Measurements from ENCODE around the gene DGKD.

The DGKD gene

DNA sequence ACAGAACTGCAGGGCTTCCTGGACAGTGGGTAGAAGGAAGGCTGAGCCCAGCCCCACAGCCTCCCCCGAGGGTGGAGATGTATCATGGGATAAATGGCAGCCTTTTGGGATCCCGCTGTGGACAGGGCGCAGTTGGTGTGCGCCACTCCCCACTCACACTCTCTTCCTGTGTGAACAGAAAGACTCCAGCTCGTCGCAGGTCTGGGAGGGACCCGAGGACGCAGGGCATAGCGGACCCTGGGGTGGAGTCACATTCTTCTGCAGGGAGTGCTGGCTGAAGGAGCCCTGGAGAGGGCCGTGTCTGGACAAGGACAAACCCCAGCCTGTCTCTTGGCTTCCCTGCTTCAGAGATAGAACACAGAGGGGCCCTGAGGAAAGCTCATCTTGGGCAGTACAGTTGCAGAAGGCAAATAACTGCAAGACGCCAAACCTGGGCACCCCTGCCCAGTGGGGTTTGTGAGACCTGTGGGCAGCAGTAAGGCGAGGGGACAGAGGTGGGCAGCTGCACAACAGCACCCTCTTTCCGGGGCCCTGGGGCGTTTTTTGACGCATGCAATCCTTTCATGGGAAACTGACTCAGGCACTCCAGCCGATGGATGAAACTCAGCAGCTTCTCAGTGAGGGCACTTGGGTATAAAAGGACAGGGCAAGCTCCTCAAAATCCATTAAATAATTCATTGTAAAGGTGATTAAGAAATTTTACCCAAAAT lies 110.4 kb downstream of the DGKD start:
- Histone ChIP-seq H3K79me1 (ENCODE audit: low read length) (no peaks in the 10 kb centered on the region), H3K18ac (ENCODE audit: low read length) (no peak overlapping the region), H4K8ac (ENCODE audit: low read depth, low read length) (no peak overlapping the region), H3K27me3 (ENCODE audit: insufficient read depth, low read length, poor library complexity) (no peaks in the 10 kb centered on the region), H3K56ac (ENCODE audit: low read length) (no peak overlapping the region), H2BK5ac (ENCODE audit: low read length) (no peak overlapping the region), H2AK5ac (ENCODE audit: low read length) (no peak overlapping the region), H3K4me3 (ENCODE audit: low read length) (no peak overlapping the region), H3K4me1 (ENCODE audit: control insufficient read depth, low read depth, low read length) (no peaks in the 10 kb centered on the region), H3K27ac (ENCODE audit: low read depth, low read length) (no peak overlapping the region), H3K9ac (ENCODE audit: low read length) (no peak overlapping the region), H3K4me2 (ENCODE audit: low read length) (no peak overlapping the region), H4K5ac (ENCODE audit: low read length) (no peak overlapping the region), H3K4ac (ENCODE audit: low read depth, low read length) (no peak overlapping the region), H3K79me2 (ENCODE audit: control insufficient read depth, insufficient read depth, low read length) (no peaks in the 10 kb centered on the region), H2BK120ac (ENCODE audit: low read depth, low read length) (no peak overlapping the region), H2BK15ac (replicated peaks; ENCODE audit: low read depth) (no peak overlapping the region), H3K36me3 (ENCODE audit: control insufficient read depth, insufficient read depth, low read length) (no peaks in the 10 kb centered on the region), H3K23ac (ENCODE audit: low read length) (no peak overlapping the region)
- DNase-seq, result no peak
- no CpG with 5 or more reads among the region's 16 CpGs for WGBS (ENCODE audit: extremely low coverage, insufficient coverage, low lambda C conversion rate)

DNA sequence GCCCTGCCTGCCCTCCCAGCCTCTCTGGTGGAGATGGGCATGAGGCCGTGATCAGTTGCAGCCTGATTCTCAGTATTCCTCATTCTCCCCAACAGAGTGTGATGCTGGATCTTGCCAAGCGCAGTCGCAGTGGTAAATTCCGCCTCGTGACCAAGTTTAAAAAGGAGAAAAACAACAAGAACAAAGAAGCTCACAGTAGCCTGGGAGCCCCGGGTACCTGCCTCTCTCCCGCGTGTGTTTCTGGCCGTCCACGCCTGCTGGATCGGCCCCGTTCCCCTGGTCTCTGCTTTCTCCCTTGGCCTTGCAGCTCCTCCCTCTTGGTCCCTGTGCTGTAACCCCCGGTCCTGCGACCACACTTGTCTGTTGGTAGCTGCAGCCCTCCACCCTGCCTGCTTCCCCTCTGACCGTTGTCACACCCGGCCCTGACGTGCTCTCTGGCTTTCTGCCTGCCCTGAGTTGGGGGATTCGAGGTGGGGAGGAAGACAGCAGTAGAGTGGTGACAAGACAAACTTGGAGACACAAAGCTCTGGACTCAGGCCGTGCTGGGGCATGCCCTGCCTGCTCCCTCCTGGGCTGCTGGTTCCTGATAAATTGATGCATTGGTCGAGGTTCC lies 112.8 kb downstream of the DGKD start:
- no peak overlapping the region for H3K56ac ChIP-seq (ENCODE audit: low read length)
- no peaks in the 10 kb centered on the region for H3K79me2 ChIP-seq (ENCODE audit: control insufficient read depth, insufficient read depth, low read length)
- no CpG with 5 or more reads among the region's 20 CpGs for WGBS (ENCODE audit: extremely low coverage, insufficient coverage, low lambda C conversion rate)

DNA sequence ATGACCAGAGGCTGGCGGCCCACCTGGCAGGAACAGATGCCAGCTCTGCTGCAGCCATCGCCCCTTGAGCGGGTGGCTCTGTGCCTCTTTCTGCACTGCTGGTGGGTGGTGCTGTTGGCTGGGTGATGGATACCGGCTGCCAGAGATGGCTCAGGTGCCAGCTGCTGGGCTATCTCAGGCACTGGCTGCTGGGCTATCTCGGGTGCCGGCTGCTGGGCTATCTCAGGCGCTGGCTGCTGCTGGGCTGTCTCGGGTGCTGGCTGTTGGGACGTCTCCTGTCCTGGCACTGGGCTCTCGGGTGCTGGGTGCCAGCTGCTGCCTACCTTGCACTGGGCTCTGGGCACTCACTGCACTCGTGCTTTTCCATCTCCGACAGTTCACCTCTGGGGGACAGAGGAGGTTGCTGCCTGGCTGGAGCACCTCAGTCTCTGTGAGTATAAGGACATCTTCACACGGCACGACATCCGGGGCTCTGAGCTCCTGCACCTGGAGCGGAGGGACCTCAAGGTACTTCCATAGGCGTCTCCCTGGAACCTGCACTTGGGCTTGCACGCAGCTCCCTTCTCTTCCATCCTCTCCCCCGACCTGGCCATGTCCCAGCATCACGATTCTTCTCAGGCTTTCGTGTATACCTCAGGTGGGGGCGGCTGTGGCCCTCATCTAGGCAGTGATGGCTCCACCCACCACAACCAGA lies 113.9 kb downstream of the DGKD start:
- Histone ChIP-seq H3K4ac (ENCODE audit: low read depth, low read length) (no peak overlapping the region), H3K27ac (ENCODE audit: low read depth, low read length) (no peak overlapping the region), H3K36me3 (ENCODE audit: control insufficient read depth, insufficient read depth, low read length) (no peaks in the 10 kb centered on the region), H3K18ac (ENCODE audit: low read length) (no peak overlapping the region), H3K27me3 (ENCODE audit: insufficient read depth, low read length, poor library complexity) (no peaks in the 10 kb centered on the region), H3K9ac (ENCODE audit: low read length) (no peak overlapping the region), H4K5ac (ENCODE audit: low read length) (no peak overlapping the region), H3K4me1 (ENCODE audit: control insufficient read depth, low read depth, low read length) (no peaks in the 10 kb centered on the region), H3K79me1 (ENCODE audit: low read length) (no peaks in the 10 kb centered on the region), H3K23ac (ENCODE audit: low read length) (no peak overlapping the region), H4K8ac (ENCODE audit: low read depth, low read length) (no peak overlapping the region), H3K56ac (ENCODE audit: low read length) (no peak overlapping the region), H3K4me2 (ENCODE audit: low read length) (no peak overlapping the region), H2BK15ac (replicated peaks; ENCODE audit: low read depth) (no peak overlapping the region), H2BK120ac (ENCODE audit: low read depth, low read length) (no peak overlapping the region), H3K4me3 (ENCODE audit: low read length) (no peak overlapping the region), H2AK5ac (ENCODE audit: low read length) (no peak overlapping the region), H3K79me2 (ENCODE audit: control insufficient read depth, insufficient read depth, low read length) (no peaks in the 10 kb centered on the region), H2BK5ac (ENCODE audit: low read length) (no peak overlapping the region)
- no CpG with 5 or more reads among the region's 22 CpGs for WGBS (ENCODE audit: extremely low coverage, insufficient coverage, low lambda C conversion rate)
- no peak for DNase-seq

More for the DNA sequence above, 112.8 kb downstream of the DGKD start:
- Histone ChIP-seq H2AK5ac (ENCODE audit: low read length) (no peak overlapping the region), H3K27me3 (ENCODE audit: insufficient read depth, low read length, poor library complexity) (no peaks in the 10 kb centered on the region), H3K9ac (ENCODE audit: low read length) (no peak overlapping the region), H3K4me1 (ENCODE audit: control insufficient read depth, low read depth, low read length) (no peaks in the 10 kb centered on the region), H4K8ac (ENCODE audit: low read depth, low read length) (no peak overlapping the region), H3K4ac (ENCODE audit: low read depth, low read length) (no peak overlapping the region), H4K5ac (ENCODE audit: low read length) (no peak overlapping the region), H3K36me3 (ENCODE audit: control insufficient read depth, insufficient read depth, low read length) (no peaks in the 10 kb centered on the region), H3K18ac (ENCODE audit: low read length) (no peak overlapping the region), H2BK120ac (ENCODE audit: low read depth, low read length) (no peak overlapping the region), H2BK15ac (replicated peaks; ENCODE audit: low read depth) (no peak overlapping the region), H3K27ac (ENCODE audit: low read depth, low read length) (no peak overlapping the region), H3K23ac (ENCODE audit: low read length) (no peak overlapping the region), H3K4me3 (ENCODE audit: low read length) (no peak overlapping the region), H2BK5ac (ENCODE audit: low read length) (no peak overlapping the region), H3K4me2 (ENCODE audit: low read length) (no peak overlapping the region), H3K79me1 (ENCODE audit: low read length) (no peaks in the 10 kb centered on the region)
- DNase-seq, result no peak

DNA sequence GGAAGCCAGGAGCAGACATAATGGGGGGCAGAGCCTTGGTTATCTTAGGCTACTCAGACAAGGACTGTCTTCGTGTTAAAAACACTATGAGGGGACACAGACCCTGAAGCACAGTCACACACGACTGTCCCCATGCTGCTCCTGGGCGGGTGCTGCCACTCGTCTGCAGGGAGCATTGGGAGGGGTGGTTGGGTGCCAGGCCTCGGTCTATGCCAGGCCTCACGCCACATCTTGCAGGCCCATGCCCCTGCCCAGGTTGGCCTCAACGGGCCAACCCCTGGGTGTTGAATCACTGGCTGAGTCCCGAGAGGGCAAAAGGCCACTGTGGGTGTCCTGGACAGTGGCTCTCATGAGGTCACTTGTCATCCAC lies 114.4 kb downstream of the DGKD start:
- no CpG with 5 or more reads among the region's 8 CpGs for WGBS (ENCODE audit: extremely low coverage, insufficient coverage, low lambda C conversion rate)
- Histone ChIP-seq H2BK15ac (replicated peaks; ENCODE audit: low read depth) (no peak overlapping the region), H2AK5ac (ENCODE audit: low read length) (no peak overlapping the region), H3K9ac (ENCODE audit: low read length) (no peak overlapping the region), H3K56ac (ENCODE audit: low read length) (no peak overlapping the region), H3K79me1 (ENCODE audit: low read length) (no peaks in the 10 kb centered on the region), H2BK5ac (ENCODE audit: low read length) (no peak overlapping the region), H3K4me1 (ENCODE audit: control insufficient read depth, low read depth, low read length) (no peaks in the 10 kb centered on the region), H3K27ac (ENCODE audit: low read depth, low read length) (no peak overlapping the region), H3K27me3 (ENCODE audit: insufficient read depth, low read length, poor library complexity) (no peaks in the 10 kb centered on the region), H4K5ac (ENCODE audit: low read length) (no peak overlapping the region), H3K18ac (ENCODE audit: low read length) (no peak overlapping the region), H3K23ac (ENCODE audit: low read length) (no peak overlapping the region), H3K4ac (ENCODE audit: low read depth, low read length) (no peak overlapping the region), H3K79me2 (ENCODE audit: control insufficient read depth, insufficient read depth, low read length) (no peaks in the 10 kb centered on the region), H3K4me3 (ENCODE audit: low read length) (no peak overlapping the region), H4K8ac (ENCODE audit: low read depth, low read length) (no peak overlapping the region), H3K4me2 (ENCODE audit: low read length) (no peak overlapping the region), H2BK120ac (ENCODE audit: low read depth, low read length) (no peak overlapping the region), H3K36me3 (ENCODE audit: control insufficient read depth, insufficient read depth, low read length) (no peaks in the 10 kb centered on the region)
- DNase-seq, result no peak

DNA sequence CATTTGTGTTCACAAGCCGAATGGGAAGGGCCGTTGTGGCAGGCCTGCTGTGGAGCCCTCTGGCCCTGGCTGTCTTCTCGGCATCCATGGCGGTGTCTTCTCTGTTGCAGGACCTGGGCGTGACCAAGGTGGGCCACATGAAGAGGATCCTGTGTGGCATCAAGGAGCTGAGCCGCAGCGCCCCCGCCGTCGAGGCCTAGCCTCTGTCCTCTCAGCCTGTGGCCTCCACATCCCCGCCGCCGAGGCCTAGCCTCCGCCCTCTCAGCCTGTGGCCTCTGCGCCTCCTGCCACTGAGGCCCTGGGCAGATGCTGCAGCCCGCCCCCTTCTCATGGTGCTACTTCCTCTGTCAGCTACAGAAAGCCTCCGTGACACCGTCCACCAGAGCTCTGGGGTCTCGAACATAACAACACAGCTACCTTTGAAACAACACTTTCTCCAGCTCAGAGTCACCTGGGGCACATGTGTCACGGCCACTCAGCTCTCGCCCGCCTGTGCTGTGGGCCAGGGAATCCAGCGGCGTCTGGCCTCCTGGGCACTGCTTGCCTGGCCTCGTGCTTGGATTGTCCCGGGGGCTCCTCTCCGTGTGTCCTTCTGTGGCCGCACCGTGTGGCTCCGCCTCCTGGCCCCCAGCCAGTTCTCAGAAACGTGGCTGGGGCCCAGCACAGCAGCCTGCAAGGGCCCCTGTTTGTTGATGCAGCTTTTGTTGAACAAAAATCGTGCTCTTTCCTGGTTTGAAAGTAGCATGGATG lies 115.1 kb downstream of the DGKD start:
- Histone ChIP-seq H3K4me1 (ENCODE audit: control insufficient read depth, low read depth, low read length) (no peaks in the 10 kb centered on the region), H4K8ac (ENCODE audit: low read depth, low read length) (no peak overlapping the region), H2BK120ac (ENCODE audit: low read depth, low read length) (no peak overlapping the region), H3K4ac (ENCODE audit: low read depth, low read length) (no peak overlapping the region), H4K5ac (ENCODE audit: low read length) (no peak overlapping the region), H3K9ac (ENCODE audit: low read length) (no peak overlapping the region), H3K4me3 (ENCODE audit: low read length) (no peak overlapping the region), H2AK5ac (ENCODE audit: low read length) (no peak overlapping the region), H3K18ac (ENCODE audit: low read length) (no peak overlapping the region), H3K79me1 (ENCODE audit: low read length) (no peaks in the 10 kb centered on the region), H2BK15ac (replicated peaks; ENCODE audit: low read depth) (no peak overlapping the region), H3K27me3 (ENCODE audit: insufficient read depth, low read length, poor library complexity) (no peaks in the 10 kb centered on the region), H3K56ac (ENCODE audit: low read length) (no peak overlapping the region), H3K23ac (ENCODE audit: low read length) (no peak overlapping the region), H3K36me3 (ENCODE audit: control insufficient read depth, insufficient read depth, low read length) (no peaks in the 10 kb centered on the region), H3K79me2 (ENCODE audit: control insufficient read depth, insufficient read depth, low read length) (no peaks in the 10 kb centered on the region), H3K27ac (ENCODE audit: low read depth, low read length) (no peak overlapping the region), H2BK5ac (ENCODE audit: low read length) (no peak overlapping the region), H3K4me2 (ENCODE audit: low read length) (no peak overlapping the region)
- DNase-seq, result no peak
- no CpG with 5 or more reads among the region's 32 CpGs for WGBS (ENCODE audit: extremely low coverage, insufficient coverage, low lambda C conversion rate)

All from mesendoderm (in vitro differentiated cells).